NCI-H1930 (cell line): Measurements from ENCODE around the gene MT1G.

Experiments
- DNase-seq, 2 experiments: peaks; one replicate each; lab custom pipeline; 2025; lab: John Stamatoyannopoulos, UW

MT1G gene

DNA sequence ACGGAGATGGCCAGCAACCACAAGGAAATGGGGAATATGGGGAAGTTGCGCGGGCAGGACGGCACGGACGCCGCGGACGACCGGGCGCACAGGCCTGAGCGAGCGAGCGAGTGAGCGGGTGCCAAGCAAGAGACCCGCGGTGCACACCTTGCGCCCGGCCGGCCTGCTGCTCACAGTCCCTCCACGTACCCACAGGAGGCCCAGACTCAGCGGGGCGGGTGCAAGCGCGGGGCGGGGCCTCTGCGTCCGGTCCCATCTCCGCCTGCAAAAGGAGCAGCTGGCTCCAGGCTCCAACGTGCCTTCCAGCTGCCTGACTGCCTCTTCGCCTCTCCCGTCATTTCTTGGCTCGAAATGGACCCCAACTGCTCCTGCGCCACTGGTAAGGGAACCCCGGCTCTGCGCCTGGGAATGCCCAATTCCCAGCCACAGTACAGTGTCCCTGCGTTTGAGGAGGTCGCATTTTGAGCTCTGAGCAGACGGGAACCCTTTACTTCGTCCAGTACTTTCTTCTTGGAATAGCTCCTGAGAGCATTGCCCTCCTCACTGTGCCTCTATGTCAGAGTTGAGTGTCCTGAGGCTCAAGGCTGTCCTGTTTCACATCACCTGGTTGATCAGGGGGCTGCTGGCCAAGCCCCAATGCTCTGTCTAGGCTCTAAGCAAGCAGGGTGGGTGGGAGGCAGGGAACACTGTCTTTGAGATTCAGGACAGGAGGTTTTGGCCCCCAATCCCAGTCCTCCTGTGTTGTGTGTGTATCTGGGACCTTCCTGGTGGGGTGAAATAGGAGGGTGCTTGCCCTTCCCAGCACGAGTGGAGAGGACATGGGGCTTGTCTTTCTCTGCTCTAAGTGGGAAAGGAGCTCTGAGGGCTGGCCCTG lies 50.4 kb downstream of the MT1G start:
- no peak for DNase-seq
